Measurements from ENCODE around the gene PDSS2. TPM values are rescaled to one million over a fixed set of nuclear protein-coding genes. Genes with fewer than 3 reads are reported as not detected.
"Not testable (repeated sequence)": the region's sequence is repeated elsewhere in the genome, so short reads cannot be mapped to it uniquely, and the experiment has no call there.

PDSS2 gene
- total RNA-seq, 1 donor from 2014 or later = 19.3 TPM

- H3K27ac Mint-ChIP-seq = no peak overlapping the region
- DNase-seq (no peak), ATAC-seq (ENCODE audit: low read depth) (no peak)
- no peaks in the 10 kb centered on the region for H3K9me3 Mint-ChIP-seq
- CTCF ChIA-PET = no interaction called here
- no peak for TF ChIP-seq CTCF (IDR thresholded peaks at IDR 0.05)
- POLR2A ChIA-PET = interaction anchor here (0.6 kb wide), 1 partner anchor 915 kb away, joined by 5 read pairs; no protein-coding TSS in a partner anchor
- H3K4me3 Mint-ChIP-seq = no peak overlapping the region
- H3K36me3 Mint-ChIP-seq (ENCODE audit: low read depth) = peaks cover 3% of the 10 kb centered on the region
- intact Hi-C loops (cut with micrococcal nuclease) = no loop called here
- peaks cover 1% of the 10 kb centered on the region for H3K4me1 Mint-ChIP-seq
- H3K27me3 Mint-ChIP-seq = no peaks in the 10 kb centered on the region
Observed at GRCh38 chr6:107310362-107310761, 149.0 kb downstream of the PDSS2 start.

- intact Hi-C loops (cut with micrococcal nuclease) = no loop called here
- Mint-ChIP-seq H3K4me3 (no peak overlapping the region), H3K36me3 (ENCODE audit: low read depth) (peaks cover 6% of the 10 kb centered on the region), H3K4me1 (no peaks in the 10 kb centered on the region), H3K9me3 (no peaks in the 10 kb centered on the region), H3K27ac (no peak overlapping the region), H3K27me3 (no peaks in the 10 kb centered on the region)
- ChIA-PET CTCF (no interaction called here), POLR2A (no interaction called here)
- DNase-seq (no peak), ATAC-seq (ENCODE audit: low read depth) (no peak)
- TF ChIP-seq CTCF (IDR thresholded peaks at IDR 0.05) = no peak
Observed at GRCh38 chr6:107308677-107309076, 150.7 kb downstream of the PDSS2 start.

- CTCF ChIA-PET; H3K27me3 Mint-ChIP-seq; H3K27ac Mint-ChIP-seq; intact Hi-C loops (cut with micrococcal nuclease); DNase-seq; H3K36me3 Mint-ChIP-seq (ENCODE audit: low read depth); H3K9me3 Mint-ChIP-seq; H3K4me3 Mint-ChIP-seq; H3K4me1 Mint-ChIP-seq; POLR2A ChIA-PET; ATAC-seq (ENCODE audit: low read depth): not testable (repeated sequence)
Observed at GRCh38 chr6:107305994-107306393, 153.4 kb downstream of the PDSS2 start.

- Mint-ChIP-seq H3K27ac (no peak overlapping the region), H3K4me3 (no peak overlapping the region), H3K9me3 (no peaks in the 10 kb centered on the region), H3K36me3 (ENCODE audit: low read depth) (peaks cover 6% of the 10 kb centered on the region), H3K4me1 (no peaks in the 10 kb centered on the region), H3K27me3 (no peaks in the 10 kb centered on the region)
- ChIA-PET CTCF (no interaction called here), POLR2A (no interaction called here)
- ATAC-seq (ENCODE audit: low read depth) (no peak), DNase-seq (no peak)
- intact Hi-C loops (cut with micrococcal nuclease) = no loop called here
- no peak for TF ChIP-seq CTCF (IDR thresholded peaks at IDR 0.05)
Observed at GRCh38 chr6:107305391-107305790, 154.0 kb downstream of the PDSS2 start.

- peaks cover 6% of the 10 kb centered on the region for H3K36me3 Mint-ChIP-seq (ENCODE audit: low read depth)
- intact Hi-C loops (cut with micrococcal nuclease) = no loop called here
- ChIA-PET POLR2A (no interaction called here), CTCF (no interaction called here)
- DNase-seq = no peak
- H3K4me1 Mint-ChIP-seq = no peaks in the 10 kb centered on the region
- TF ChIP-seq CTCF (IDR thresholded peaks at IDR 0.05) = no peak
- no peak for ATAC-seq (ENCODE audit: low read depth)
- H3K4me3 Mint-ChIP-seq = no peak overlapping the region
- no peaks in the 10 kb centered on the region for H3K9me3 Mint-ChIP-seq
- H3K27me3 Mint-ChIP-seq = no peaks in the 10 kb centered on the region
- H3K27ac Mint-ChIP-seq = no peak overlapping the region
Observed at GRCh38 chr6:107304421-107305025, 154.8 kb downstream of the PDSS2 start.

DNA sequence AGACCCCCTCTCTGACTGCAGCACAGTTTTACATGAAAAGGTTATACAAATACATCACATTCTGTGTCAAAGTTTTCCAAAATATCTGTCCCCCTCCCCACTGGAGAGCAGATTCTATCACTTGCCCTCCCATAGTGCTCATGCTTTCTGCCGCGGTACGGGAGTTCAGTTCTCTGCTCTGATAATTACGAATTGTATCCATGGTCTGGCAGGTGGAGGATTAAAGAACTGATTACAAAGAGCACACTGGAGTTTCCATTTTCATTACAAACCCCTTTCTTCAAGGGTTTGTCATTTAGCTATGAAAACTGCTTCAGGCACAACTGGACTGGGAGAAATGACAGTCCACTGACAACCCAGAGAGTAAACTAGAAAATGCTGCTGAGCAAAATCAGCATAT lies 166.0 kb downstream of the PDSS2 start:
- no peaks in the 10 kb centered on the region for H3K4me1 Mint-ChIP-seq
- DNase-seq = no peak
- ATAC-seq (ENCODE audit: low read depth) = no peak
- TF ChIP-seq CTCF (IDR thresholded peaks at IDR 0.05) = no peak
- CTCF ChIA-PET = no interaction called here
- no peak overlapping the region for H3K27ac Mint-ChIP-seq
- H3K27me3 Mint-ChIP-seq = no peaks in the 10 kb centered on the region
- no peaks in the 10 kb centered on the region for H3K9me3 Mint-ChIP-seq
- no peak overlapping the region for H3K4me3 Mint-ChIP-seq
- intact Hi-C loops (cut with micrococcal nuclease) = no loop called here
- H3K36me3 Mint-ChIP-seq (ENCODE audit: low read depth) = peaks cover 1% of the 10 kb centered on the region
- POLR2A ChIA-PET = no interaction called here

Data from activated B cell treated with CpG ODN at 0.5 μM for 24 hours (primary cell).